Brain microvascular endothelial cell (primary cell): ENCODE data around the gene SMAD2.

ENCODE experiments used
- DNase-seq: peaks from one replicate; pipeline ENCODE4 v3.0.0-alpha.2; 2020
- H3K27ac ChIP-seq: fragments of 250-450 bp; sonication (Bioruptor Pico); 2 replicates; pipeline ENCODE4 v1.5.1; 2020; ENCODE audit warnings: mild to moderate bottlenecking, moderate library complexity
- H3K27me3 ChIP-seq: fragments of 250-450 bp; sonication (Bioruptor Pico); replicated peaks from 2 replicates; pipeline ENCODE4 v1.5.1; 2020; ENCODE audit warnings: mild to moderate bottlenecking
- H3K36me3 ChIP-seq: fragments of 250-450 bp; sonication (Bioruptor Pico); replicated peaks from 2 replicates; pipeline ENCODE4 v1.5.1; 2020; ENCODE audit warnings: mild to moderate bottlenecking
- H3K4me3 ChIP-seq: 2 replicates; pipeline ENCODE4 v1.5.1; 2011; ENCODE audit warnings: low read depth, mild to moderate bottlenecking, control low read depth, low read length, moderate library complexity
- CTCF ChIP-seq: IDR thresholded peaks from 2 replicates; pipeline ENCODE4 v1.5.1; 2011; ENCODE audit warnings: low read depth, mild to moderate bottlenecking, moderate library complexity, low read length, control low read depth, inconsistent platforms; ENCODE audit errors: missing control alignments
- in situ Hi-C: cut with HindIII; loops from 2 replicates; pipeline ENCODE4 v1.10.0; 2017; ENCODE audit warnings: low sequenced_read_pairs, low pct_ligation_motif_present

Gene SMAD2

GRCh38 chr18:47788621-47789020 lies 141.8 kb downstream of the SMAD2 start:
- H3K27me3 ChIP-seq: no peaks in the 10 kb centered on the region
- no peak overlapping the region for H3K27ac ChIP-seq
- no peaks in the 10 kb centered on the region for H3K36me3 ChIP-seq
- no peak for TF ChIP-seq CTCF
- in situ Hi-C loops: no loop called here
- H3K4me3 ChIP-seq: no peak overlapping the region
- DNase-seq: no peak

GRCh38 chr18:47781561-47781960 lies 148.9 kb downstream of the SMAD2 start:
- no peaks in the 10 kb centered on the region for H3K27me3 ChIP-seq
- H3K36me3 ChIP-seq: no peaks in the 10 kb centered on the region
- in situ Hi-C loops: no loop called here
- no peak for TF ChIP-seq CTCF
- DNase-seq: no peak
- H3K27ac ChIP-seq: no peak overlapping the region
- H3K4me3 ChIP-seq: no peak overlapping the region

- Histone ChIP-seq H3K27ac (no peak overlapping the region), H3K27me3 (no peaks in the 10 kb centered on the region), H3K4me3 (no peak overlapping the region), H3K36me3 (no peaks in the 10 kb centered on the region)
- TF ChIP-seq CTCF: no peak
- in situ Hi-C loops: no loop called here
- DNase-seq: no peak
Measured at GRCh38 chr18:47780011-47780725, 150.3 kb downstream of the SMAD2 start.

GRCh38 chr18:47779381-47779780 lies 151.1 kb downstream of the SMAD2 start:
- in situ Hi-C loops: no loop called here
- Histone ChIP-seq H3K27me3 (no peaks in the 10 kb centered on the region), H3K27ac (no peak overlapping the region), H3K36me3 (no peaks in the 10 kb centered on the region), H3K4me3 (no peak overlapping the region)
- DNase-seq: no peak
- no peak for TF ChIP-seq CTCF

GRCh38 chr18:47777626-47778025 lies 152.8 kb downstream of the SMAD2 start:
- H3K36me3 ChIP-seq: no peaks in the 10 kb centered on the region
- TF ChIP-seq CTCF: no peak
- no peak overlapping the region for H3K27ac ChIP-seq
- H3K27me3 ChIP-seq: no peaks in the 10 kb centered on the region
- in situ Hi-C loops: no loop called here
- H3K4me3 ChIP-seq: no peak overlapping the region
- DNase-seq: no peak

- H3K27ac ChIP-seq: no peak overlapping the region
- TF ChIP-seq CTCF: peak; percentile 21
- no peaks in the 10 kb centered on the region for H3K36me3 ChIP-seq
- in situ Hi-C loops: no loop called here
- DNase-seq: no peak
- H3K27me3 ChIP-seq: no peaks in the 10 kb centered on the region
- no peak overlapping the region for H3K4me3 ChIP-seq
Measured at GRCh38 chr18:47775961-47776360, 154.5 kb downstream of the SMAD2 start.
